SK-N-SH treated with all-trans-retinoic acid at 6 μM for 48 hours (cell line): ENCODE results near the gene ARHGAP9.

Experiments used
- ATAC-seq: fragments of 200-7000 bp; cut with Tn5 transposase; 3 replicates; pipeline ENCODE4 v1.9.1; 2020; ENCODE audit warnings: mild to moderate bottlenecking, moderate library complexity
- ARNTL ChIP-seq: fragments of 450-650 bp; formaldehyde crosslinking; IDR thresholded peaks from 2 replicates; pipeline ENCODE4 v1.5.0; 2020; ENCODE audit warnings: low read depth, mild to moderate bottlenecking, moderate library complexity, borderline replicate concordance
- BACH2 ChIP-seq: fragments of 250-450 bp; sonication (Bioruptor Pico); IDR thresholded peaks from 2 replicates; pipeline ENCODE4 v1.9.0; 2021; ENCODE audit warnings: mild to moderate bottlenecking, borderline replicate concordance
- CSDC2 ChIP-seq: fragments of 250-450 bp; sonication (Bioruptor Pico); IDR thresholded peaks from 2 replicates; pipeline ENCODE4 v1.5.0; 2020; ENCODE audit warnings: mild to moderate bottlenecking, moderate library complexity
- ESRRG ChIP-seq: fragments of 250-450 bp; sonication (Bioruptor Pico); IDR thresholded peaks from 2 replicates; pipeline ENCODE4 v1.6.1; 2021; ENCODE audit warnings: mild to moderate bottlenecking
- GLIS3 ChIP-seq: fragments of 250-450 bp; sonication (Bioruptor Pico); IDR thresholded peaks from 2 replicates; pipeline ENCODE4 v1.5.0; 2020; ENCODE audit warnings: mild to moderate bottlenecking, moderate library complexity
- ISL1 ChIP-seq: fragments of 250-450 bp; sonication (Bioruptor Pico); IDR thresholded peaks from 2 replicates; pipeline ENCODE4 v2.1.2; 2022; ENCODE audit warnings: mild to moderate bottlenecking, moderate library complexity
- OSR1 ChIP-seq: fragments of 250-450 bp; sonication (Bioruptor Pico); IDR thresholded peaks from 2 replicates; pipeline ENCODE4 v1.8.0; 2022; ENCODE audit warnings: moderate library complexity, mild to moderate bottlenecking, inconsistent platforms
- PPARA ChIP-seq: fragments of 250-450 bp; sonication (Bioruptor Pico); IDR thresholded peaks from 2 replicates; pipeline ENCODE4 v1.5.0; 2020; ENCODE audit warnings: mild to moderate bottlenecking, borderline replicate concordance
- RARB ChIP-seq: fragments of 250-450 bp; sonication (Bioruptor Pico); IDR thresholded peaks from 2 replicates; pipeline ENCODE4 v1.8.0; 2021; ENCODE audit warnings: mild to moderate bottlenecking, moderate library complexity
- SNAI2 ChIP-seq: fragments of 250-450 bp; sonication (Bioruptor Pico); IDR thresholded peaks from 2 replicates; pipeline ENCODE4 v1.5.0; 2020; ENCODE audit warnings: mild to moderate bottlenecking, moderate library complexity
- TCF4 ChIP-seq: fragments of 250-450 bp; sonication (Bioruptor Pico); IDR thresholded peaks from 2 replicates; pipeline ENCODE4 v1.8.0; 2021; ENCODE audit warnings: mild to moderate bottlenecking, moderate library complexity, borderline replicate concordance
- TOX ChIP-seq: fragments of 250-450 bp; sonication (Bioruptor Pico); IDR thresholded peaks from 2 replicates; pipeline ENCODE4 v1.8.0; 2021; ENCODE audit warnings: mild to moderate bottlenecking, moderate library complexity, borderline replicate concordance
- ZC3H10 ChIP-seq: fragments of 250-450 bp; sonication (Bioruptor Pico); IDR thresholded peaks from 2 replicates; pipeline ENCODE4 v1.5.1; 2021; ENCODE audit warnings: mild to moderate bottlenecking, moderate library complexity
- ZFP3 ChIP-seq: fragments of 250-450 bp; sonication (Bioruptor Pico); IDR thresholded peaks from 2 replicates; pipeline ENCODE4 v1.5.0; 2020; ENCODE audit warnings: mild to moderate bottlenecking, moderate library complexity
- ZFP30 ChIP-seq: fragments of 450-650 bp; formaldehyde crosslinking; IDR thresholded peaks from 2 replicates; pipeline ENCODE4 v1.5.0; 2022; ENCODE audit warnings: mild to moderate bottlenecking, moderate library complexity
- ZNF565 ChIP-seq: fragments of 450-650 bp; formaldehyde crosslinking; conservative IDR thresholded peaks from 2 replicates; pipeline ENCODE4 v1.5.0; 2020; ENCODE audit warnings: low read depth, mild to moderate bottlenecking, moderate library complexity
- ZNF70 ChIP-seq: fragments of 450-650 bp; formaldehyde crosslinking; IDR thresholded peaks from 2 replicates; pipeline ENCODE4 v1.5.0; 2020; ENCODE audit warnings: mild to moderate bottlenecking, moderate library complexity
- ZNF8 ChIP-seq: fragments of 450-650 bp; formaldehyde crosslinking; IDR thresholded peaks from 2 replicates; pipeline ENCODE4 v1.5.0; 2020; ENCODE audit warnings: mild to moderate bottlenecking, moderate library complexity
- TF ChIP-seq, protein P1 (sequence below): fragments of 250-450 bp; sonication (Bioruptor Pico); IDR thresholded peaks from 2 replicates; pipeline ENCODE4 v1.5.0; 2020; ENCODE audit warnings: mild to moderate bottlenecking, moderate library complexity
- TF ChIP-seq, protein P2 (sequence below): fragments of 250-450 bp; sonication (Bioruptor Pico); IDR thresholded peaks from 2 replicates; pipeline ENCODE4 v1.5.1; 2020; ENCODE audit warnings: low read depth, mild to moderate bottlenecking, moderate library complexity
- TF ChIP-seq, protein P3 (sequence below): fragments of 250-450 bp; sonication (Bioruptor Pico); IDR thresholded peaks from 2 replicates; pipeline ENCODE4 v1.8.0; 2021; ENCODE audit warnings: low read depth, mild to moderate bottlenecking, moderate library complexity, borderline replicate concordance
- TF ChIP-seq, protein P4 (sequence below): fragments of 250-450 bp; sonication (Bioruptor Pico); IDR thresholded peaks from 2 replicates; pipeline ENCODE4 v1.5.1; 2021; ENCODE audit warnings: mild to moderate bottlenecking, moderate library complexity

ARHGAP9 gene

DNA sequence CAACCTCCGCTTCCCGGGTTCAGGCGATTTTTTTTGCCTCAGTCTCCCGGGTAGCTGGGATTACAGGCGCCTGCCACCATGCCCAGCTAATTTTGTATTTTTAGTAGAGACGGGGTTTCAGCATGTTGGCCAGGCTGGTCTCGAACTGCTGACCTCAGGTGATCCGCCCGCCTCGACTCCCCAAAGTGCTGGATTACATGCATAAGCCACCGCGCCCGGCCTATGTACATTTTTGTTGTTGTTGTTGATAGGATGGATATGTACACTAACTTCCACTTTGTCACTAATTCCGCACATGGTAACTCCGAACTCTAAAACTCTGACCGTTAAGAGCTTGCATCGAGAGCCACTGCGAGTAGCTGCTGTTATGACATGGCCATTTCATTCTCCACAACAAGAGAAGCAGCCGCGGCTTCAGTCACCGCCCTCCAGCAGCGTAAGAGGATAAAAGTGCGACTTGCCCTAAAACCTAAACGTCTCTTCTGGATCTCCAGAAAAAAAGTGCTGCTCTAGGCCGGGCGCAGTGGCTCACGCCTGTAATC, 7.5 kb upstream of the ARHGAP9 start:
- TF ChIP-seq ZNF565 (no peak), ZNF70 (CRISPR knock-in tag) (no peak), ARNTL (no peak), SNAI2 (CRISPR knock-in tag) (no peak), GLIS3 (CRISPR knock-in tag) (no peak), ZFP30 (CRISPR knock-in tag) (no peak), RARB (CRISPR knock-in tag) (no peak), ZNF8 (CRISPR knock-in tag) (no peak), ESRRG (no peak), PPARA (CRISPR knock-in tag) (no peak), OSR1 (CRISPR knock-in tag) (no peak), CSDC2 (CRISPR knock-in tag) (no peak), BACH2 (CRISPR knock-in tag) (no peak), ZC3H10 (no peak), TOX (CRISPR knock-in tag) (no peak), ISL1 (no peak)
- TF ChIP-seq, protein P1, sequence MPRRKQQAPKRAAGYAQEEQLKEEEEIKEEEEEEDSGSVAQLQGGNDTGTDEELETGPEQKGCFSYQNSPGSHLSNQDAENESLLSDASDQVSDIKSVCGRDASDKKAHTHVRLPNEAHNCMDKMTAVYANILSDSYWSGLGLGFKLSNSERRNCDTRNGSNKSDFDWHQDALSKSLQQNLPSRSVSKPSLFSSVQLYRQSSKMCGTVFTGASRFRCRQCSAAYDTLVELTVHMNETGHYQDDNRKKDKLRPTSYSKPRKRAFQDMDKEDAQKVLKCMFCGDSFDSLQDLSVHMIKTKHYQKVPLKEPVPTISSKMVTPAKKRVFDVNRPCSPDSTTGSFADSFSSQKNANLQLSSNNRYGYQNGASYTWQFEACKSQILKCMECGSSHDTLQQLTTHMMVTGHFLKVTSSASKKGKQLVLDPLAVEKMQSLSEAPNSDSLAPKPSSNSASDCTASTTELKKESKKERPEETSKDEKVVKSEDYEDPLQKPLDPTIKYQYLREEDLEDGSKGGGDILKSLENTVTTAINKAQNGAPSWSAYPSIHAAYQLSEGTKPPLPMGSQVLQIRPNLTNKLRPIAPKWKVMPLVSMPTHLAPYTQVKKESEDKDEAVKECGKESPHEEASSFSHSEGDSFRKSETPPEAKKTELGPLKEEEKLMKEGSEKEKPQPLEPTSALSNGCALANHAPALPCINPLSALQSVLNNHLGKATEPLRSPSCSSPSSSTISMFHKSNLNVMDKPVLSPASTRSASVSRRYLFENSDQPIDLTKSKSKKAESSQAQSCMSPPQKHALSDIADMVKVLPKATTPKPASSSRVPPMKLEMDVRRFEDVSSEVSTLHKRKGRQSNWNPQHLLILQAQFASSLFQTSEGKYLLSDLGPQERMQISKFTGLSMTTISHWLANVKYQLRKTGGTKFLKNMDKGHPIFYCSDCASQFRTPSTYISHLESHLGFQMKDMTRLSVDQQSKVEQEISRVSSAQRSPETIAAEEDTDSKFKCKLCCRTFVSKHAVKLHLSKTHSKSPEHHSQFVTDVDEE: no peak
- TF ChIP-seq, protein P2, sequence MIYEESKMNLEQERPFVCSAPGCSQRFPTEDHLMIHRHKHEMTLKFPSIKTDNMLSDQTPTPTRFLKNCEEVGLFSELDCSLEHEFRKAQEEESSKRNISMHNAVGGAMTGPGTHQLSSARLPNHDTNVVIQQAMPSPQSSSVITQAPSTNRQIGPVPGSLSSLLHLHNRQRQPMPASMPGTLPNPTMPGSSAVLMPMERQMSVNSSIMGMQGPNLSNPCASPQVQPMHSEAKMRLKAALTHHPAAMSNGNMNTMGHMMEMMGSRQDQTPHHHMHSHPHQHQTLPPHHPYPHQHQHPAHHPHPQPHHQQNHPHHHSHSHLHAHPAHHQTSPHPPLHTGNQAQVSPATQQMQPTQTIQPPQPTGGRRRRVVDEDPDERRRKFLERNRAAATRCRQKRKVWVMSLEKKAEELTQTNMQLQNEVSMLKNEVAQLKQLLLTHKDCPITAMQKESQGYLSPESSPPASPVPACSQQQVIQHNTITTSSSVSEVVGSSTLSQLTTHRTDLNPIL: no peak
- TF ChIP-seq, protein P3, sequence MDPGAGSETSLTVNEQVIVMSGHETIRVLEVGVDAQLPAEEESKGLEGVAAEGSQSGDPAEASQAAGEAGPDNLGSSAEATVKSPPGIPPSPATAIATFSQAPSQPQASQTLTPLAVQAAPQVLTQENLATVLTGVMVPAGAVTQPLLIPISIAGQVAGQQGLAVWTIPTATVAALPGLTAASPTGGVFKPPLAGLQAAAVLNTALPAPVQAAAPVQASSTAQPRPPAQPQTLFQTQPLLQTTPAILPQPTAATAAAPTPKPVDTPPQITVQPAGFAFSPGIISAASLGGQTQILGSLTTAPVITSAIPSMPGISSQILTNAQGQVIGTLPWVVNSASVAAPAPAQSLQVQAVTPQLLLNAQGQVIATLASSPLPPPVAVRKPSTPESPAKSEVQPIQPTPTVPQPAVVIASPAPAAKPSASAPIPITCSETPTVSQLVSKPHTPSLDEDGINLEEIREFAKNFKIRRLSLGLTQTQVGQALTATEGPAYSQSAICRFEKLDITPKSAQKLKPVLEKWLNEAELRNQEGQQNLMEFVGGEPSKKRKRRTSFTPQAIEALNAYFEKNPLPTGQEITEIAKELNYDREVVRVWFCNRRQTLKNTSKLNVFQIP: no peak
- TF ChIP-seq, protein P4, sequence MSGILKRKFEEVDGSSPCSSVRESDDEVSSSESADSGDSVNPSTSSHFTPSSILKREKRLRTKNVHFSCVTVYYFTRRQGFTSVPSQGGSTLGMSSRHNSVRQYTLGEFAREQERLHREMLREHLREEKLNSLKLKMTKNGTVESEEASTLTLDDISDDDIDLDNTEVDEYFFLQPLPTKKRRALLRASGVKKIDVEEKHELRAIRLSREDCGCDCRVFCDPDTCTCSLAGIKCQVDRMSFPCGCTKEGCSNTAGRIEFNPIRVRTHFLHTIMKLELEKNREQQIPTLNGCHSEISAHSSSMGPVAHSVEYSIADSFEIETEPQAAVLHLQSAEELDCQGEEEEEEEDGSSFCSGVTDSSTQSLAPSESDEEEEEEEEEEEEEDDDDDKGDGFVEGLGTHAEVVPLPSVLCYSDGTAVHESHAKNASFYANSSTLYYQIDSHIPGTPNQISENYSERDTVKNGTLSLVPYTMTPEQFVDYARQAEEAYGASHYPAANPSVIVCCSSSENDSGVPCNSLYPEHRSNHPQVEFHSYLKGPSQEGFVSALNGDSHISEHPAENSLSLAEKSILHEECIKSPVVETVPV (CRISPR knock-in tag): no peak
- no peak for ATAC-seq

DNA sequence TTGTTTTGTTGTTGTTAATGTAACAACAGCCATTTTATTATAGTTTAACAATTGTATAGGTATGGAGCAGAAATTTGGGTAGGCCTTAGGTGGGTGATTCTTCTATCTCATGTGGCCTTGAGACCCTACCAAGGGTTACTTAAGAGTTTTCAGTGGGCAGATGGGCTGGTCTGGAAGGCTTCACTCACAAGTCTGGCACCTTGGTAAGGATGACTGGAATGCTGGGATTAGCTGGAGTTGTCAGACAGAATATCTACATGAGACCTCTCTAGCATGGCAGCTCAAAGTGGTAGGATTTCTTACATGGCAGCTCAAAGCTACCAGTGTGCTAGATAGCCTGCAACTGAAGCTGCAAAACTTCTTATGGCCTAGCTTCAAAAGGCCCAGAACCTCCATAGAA, 6.0 kb upstream of the ARHGAP9 start:
- no peak for ATAC-seq
- TF ChIP-seq, protein P3: no peak
- TF ChIP-seq, protein P2: no peak
- no peak for TF ChIP-seq SNAI2 (CRISPR knock-in tag)
- TF ChIP-seq, protein P1: no peak
- no peak for TF ChIP-seq ZFP30 (CRISPR knock-in tag)
- no peak for TF ChIP-seq GLIS3 (CRISPR knock-in tag)
- no peak for TF ChIP-seq TOX (CRISPR knock-in tag)
- TF ChIP-seq TCF4 (CRISPR knock-in tag): no peak
- TF ChIP-seq ZFP3 (CRISPR knock-in tag): no peak
- TF ChIP-seq OSR1 (CRISPR knock-in tag): no peak
- no peak for TF ChIP-seq PPARA (CRISPR knock-in tag)
- TF ChIP-seq ZNF8 (CRISPR knock-in tag): no peak
- TF ChIP-seq CSDC2 (CRISPR knock-in tag): no peak
- TF ChIP-seq ZNF70 (CRISPR knock-in tag): no peak
- TF ChIP-seq ISL1: no peak
- TF ChIP-seq ZC3H10: no peak
- TF ChIP-seq ESRRG: no peak
- TF ChIP-seq ARNTL: no peak
- TF ChIP-seq, protein P4 (CRISPR knock-in tag): no peak
